Motor neuron (in vitro differentiated cells): ENCODE results near the gene MRPS25. TPM values are rescaled to one million over a fixed set of nuclear protein-coding genes. Genes with fewer than 3 reads are reported as not detected.

Experiments used
- ATAC-seq, 8 experiments: fragments of 200-7000 bp; cut with Tn5 transposase; replicated peaks in 6 of 8; 2 replicates each; pipeline ENCODE4 v1.8.0; 2021; ENCODE audit warnings: mild to moderate bottlenecking in 8 of 8, moderate library complexity in 8 of 8
- H3K27ac ChIP-seq, 2 donors: fragments of 250-450 bp; sonication (Bioruptor Pico); 2 replicates each; pipeline ENCODE4 v1.9.0; 2021; ENCODE audit warnings: antibody characterized with exemption in 2 of 2, mild to moderate bottlenecking in 2 of 2, moderate library complexity in 1 of 2
- H3K4me1 ChIP-seq, 2 donors: fragments of 250-450 bp; sonication (Bioruptor Pico); replicated peaks in 1 of 2; 2 replicates each; pipeline ENCODE4 v1.6.1; 2021; ENCODE audit warnings: antibody characterized with exemption in 2 of 2, mild to moderate bottlenecking in 2 of 2, moderate library complexity in 1 of 2
- H3K4me3 ChIP-seq, 5 donors: fragments of 250-450 bp; sonication (Bioruptor Pico); 2 replicates each; pipeline ENCODE4 v1.9.0; 2021; ENCODE audit warnings: antibody characterized with exemption in 5 of 5, mild to moderate bottlenecking in 5 of 5, moderate library complexity in 4 of 5
- WGBS, 10 experiments: fragments of 450-650 bp; shearing (Covaris generic); methylation state at CpG; one replicate each; pipeline ENCODE4 v1.0.0; 2022; 5-methylcytosine and 5-hydroxymethylcytosine counted together
- in situ Hi-C, 9 experiments: fragments of 400-800 bp; cut with MboI; loops; one replicate each; pipeline ENCODE4 v1.15.0; 2021; ENCODE audit warnings: low sequenced_read_pairs in 9 of 9, low pct_unique_long_range_greater_than_20kb in 2 of 9; ENCODE audit not compliant: unreplicated experiment in 9 of 9
- total RNA-seq, 8 experiments: library from RNA; unstranded; fragments of 300-600 nt; gene quantifications; 2 replicates each; pipeline versions ENCODE4 v1.2.3 to v1.2.4, GENCODE V29; 2022

The MRPS25 gene
- total RNA-seq: 10 to 100 TPM; 25.0 to 99.9 (median 32.3) TPM

DNA sequence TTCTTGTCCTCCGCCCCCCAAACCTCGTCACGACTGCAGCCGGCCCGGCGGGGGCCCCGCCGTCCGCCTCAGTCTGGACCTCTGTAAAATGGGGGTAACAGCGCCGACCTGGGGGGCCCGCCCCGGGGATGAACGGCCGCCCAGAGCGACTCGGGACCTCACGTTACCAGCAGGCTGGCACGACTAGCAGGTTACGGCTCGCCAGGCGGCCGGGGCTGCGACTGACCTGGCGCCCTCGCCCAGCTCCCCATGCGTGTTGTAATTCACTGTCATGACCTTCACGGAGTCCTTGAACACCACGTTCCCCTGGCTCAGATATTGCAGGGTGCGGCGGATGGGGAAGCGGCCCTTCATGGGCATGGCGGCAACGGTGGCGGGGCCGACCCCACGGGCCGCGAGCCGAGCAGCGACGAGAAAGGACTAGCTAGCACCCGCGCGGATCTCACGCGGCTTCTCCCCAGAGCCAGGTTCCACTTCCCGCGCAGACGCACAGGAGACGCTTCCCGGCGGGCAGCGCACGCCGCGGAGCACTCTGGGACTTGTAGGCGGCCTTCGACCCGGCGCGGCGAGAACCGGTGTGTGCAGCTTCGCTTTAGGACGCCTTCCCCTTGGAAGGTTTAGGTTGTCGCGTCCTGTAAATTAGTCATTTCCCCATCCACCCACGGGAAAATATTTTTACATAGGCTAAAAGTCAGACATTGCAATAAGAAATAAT lies at the start of gene MRPS25:
Gene MRPS25, minus strand, starts transcription at position 481 of the 715 bp plus-strand sequence. Its CDS starts 121 bp downstream, at position 360.
- H3K27ac ChIP-seq: peak within 1 kb of the TSS; percentile 65 to 74
- 0 to 4% (median 0%) methylated on average over 1 to 13 of the region's 69 CpGs; no CpG with 5 or more reads in 2 of the 10 experiments for WGBS, 10 experiments
- H3K4me3 ChIP-seq: peak within 1 kb of the TSS; percentile 69 to 91 (median 80)
- in situ Hi-C loops: no loop called here
- H3K4me1 ChIP-seq: peaks cover 9 to 10% of the 10 kb centered on the region in 2 donors
- peak; percentile 92 to 99 (median 98) for ATAC-seq

DNA sequence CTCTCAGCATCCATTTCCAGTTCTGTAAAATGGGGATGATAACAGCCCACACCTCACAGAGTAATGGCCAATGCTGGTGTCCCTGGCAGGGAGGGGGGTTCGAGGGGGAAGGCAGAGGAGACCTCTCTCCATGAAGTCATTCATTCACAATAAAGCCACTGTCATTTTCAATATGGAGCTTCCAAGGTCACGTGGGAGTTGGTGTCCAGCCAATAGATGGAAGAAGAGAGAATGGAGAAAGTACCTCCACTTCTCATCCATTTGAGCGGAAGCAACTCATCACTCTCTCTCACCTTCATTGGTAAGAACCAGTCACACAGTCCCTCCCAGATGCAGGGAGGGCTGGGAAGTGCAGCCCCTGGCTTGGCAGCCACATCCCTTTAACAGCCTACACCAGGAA lies 48.8 kb upstream of the MRPS25 start:
- ATAC-seq: no peak
- WGBS, 10 experiments: 84 to 100% (median 100%) methylated on average over 1 to 3 of the region's 3 CpGs; no CpG with 5 or more reads in 6 of the 10 experiments
- Histone ChIP-seq H3K4me1 (no peaks in the 10 kb centered on the region), H3K4me3 (no peak overlapping the region), H3K27ac (no peak overlapping the region)
- in situ Hi-C loops: loop anchor here in 3 of 9 experiments (25.0 kb wide), 2 partner anchors 98 to 298 kb away; partner anchors contain the start of gene CAPN7 (in 3 of the 3)

DNA sequence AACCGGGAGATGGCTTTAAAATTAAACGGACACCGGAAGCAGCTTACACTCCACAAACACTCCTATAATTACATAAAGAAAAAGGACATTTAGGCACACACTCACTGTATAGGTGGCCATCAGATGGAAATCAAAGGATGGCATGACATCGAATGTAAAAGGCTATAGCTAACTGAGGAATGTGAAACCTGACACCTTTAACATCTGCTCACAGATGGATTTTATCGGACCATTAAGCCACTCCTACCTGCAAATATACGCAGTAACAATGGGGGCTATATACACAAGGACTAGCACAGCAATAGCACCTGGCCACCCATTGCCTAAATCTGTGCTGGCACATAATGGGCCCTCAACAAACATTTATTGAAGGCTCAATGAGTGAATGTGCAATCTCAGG lies 48.4 kb upstream of the MRPS25 start:
- ATAC-seq: peak in 1 of 8 experiments; percentile 33
- Histone ChIP-seq H3K4me1 (no peaks in the 10 kb centered on the region), H3K4me3 (no peak overlapping the region), H3K27ac (no peak overlapping the region)
- in situ Hi-C loops: loop anchor here in 3 of 9 experiments (25.0 kb wide), 2 partner anchors 99 to 299 kb away; partner anchors contain the start of gene CAPN7 (in 3 of the 3)
- WGBS, 10 experiments: 20 to 90% (median 51%) methylated on average over 1 to 6 of the region's 6 CpGs; no CpG with 5 or more reads in 1 of the 10 experiments

DNA sequence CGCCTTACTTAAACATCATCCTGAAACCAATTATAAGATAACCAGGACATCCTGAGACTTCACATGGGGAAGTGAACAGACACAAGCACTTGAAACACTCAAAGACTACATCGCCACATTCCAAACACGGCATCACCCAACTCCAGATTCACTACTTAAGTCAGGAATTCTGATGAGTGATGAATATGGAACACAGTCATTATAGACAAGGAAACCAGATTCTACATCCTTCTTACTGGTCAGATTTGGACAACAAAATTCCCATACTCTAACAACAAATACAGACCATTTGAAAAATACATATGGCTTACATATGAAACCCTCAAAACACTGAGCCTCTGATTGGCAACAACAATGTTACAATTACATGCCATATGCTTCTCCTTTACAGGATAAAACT lies 46.9 kb upstream of the MRPS25 start:
- no peak overlapping the region for H3K4me3 ChIP-seq
- no peak for ATAC-seq
- 30 to 100% (median 61%) methylated on average over 2 to 3 of the region's 3 CpGs; no CpG with 5 or more reads in 5 of the 10 experiments for WGBS, 10 experiments
- in situ Hi-C loops: loop anchor here in 3 of 9 experiments (25.0 kb wide), 2 partner anchors 100 to 300 kb away; partner anchors contain the start of gene CAPN7 (in 3 of the 3)
- H3K4me1 ChIP-seq: no peaks in the 10 kb centered on the region
- no peak overlapping the region for H3K27ac ChIP-seq

DNA sequence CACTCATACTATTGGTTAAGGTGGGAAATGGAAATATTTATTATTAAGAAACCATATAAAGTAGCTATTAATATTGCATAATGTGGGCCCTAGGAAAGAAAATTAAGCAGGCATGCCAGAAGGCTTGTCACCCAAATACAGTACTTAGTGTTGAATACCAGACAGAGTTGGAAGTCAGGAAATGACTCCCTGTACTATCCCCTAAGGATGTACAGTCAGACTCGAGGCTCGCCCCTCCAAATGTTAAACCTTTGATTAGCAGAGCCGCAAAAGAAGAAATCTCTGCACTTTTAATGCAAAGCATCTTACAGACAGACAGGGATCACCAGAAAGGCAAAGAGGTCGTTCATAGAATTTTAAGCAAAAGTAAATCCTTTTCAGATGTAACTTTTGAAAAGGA lies 45.1 kb upstream of the MRPS25 start:
- in situ Hi-C loops: loop anchor here in 3 of 9 experiments (25.0 kb wide), 2 partner anchors 102 to 302 kb away; partner anchors contain the start of gene CAPN7 (in 3 of the 3)
- no peak for ATAC-seq

DNA sequence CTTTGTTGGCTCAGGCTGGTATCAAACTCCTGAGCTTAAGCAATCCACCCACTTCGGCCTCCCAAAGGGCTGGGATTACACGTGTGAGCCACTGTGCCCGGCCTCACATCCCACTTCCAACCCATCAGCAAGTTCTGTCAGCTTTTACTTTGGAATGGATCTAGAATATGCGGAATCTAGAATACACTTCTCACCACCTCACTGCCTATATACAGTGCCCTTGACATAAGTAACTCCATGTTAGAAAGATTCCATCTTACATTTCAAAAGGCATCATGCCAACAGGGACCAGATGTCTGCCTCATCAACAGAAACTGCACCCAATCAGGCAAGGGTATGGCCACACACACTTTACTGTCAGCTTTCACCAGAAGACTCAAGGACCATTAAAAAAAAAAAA lies 43.8 kb upstream of the MRPS25 start:
- H3K4me3 ChIP-seq: no peak overlapping the region
- no peak overlapping the region for H3K27ac ChIP-seq
- ATAC-seq: no peak
- in situ Hi-C loops: loop anchor here in 3 of 9 experiments (25.0 kb wide), 2 partner anchors 103 to 303 kb away; partner anchors contain the start of gene CAPN7 (in 3 of the 3)
- H3K4me1 ChIP-seq: no peaks in the 10 kb centered on the region
- 80 to 100% (median 100%) methylated on average over 1 to 2 of the region's 4 CpGs; no CpG with 5 or more reads in 5 of the 10 experiments for WGBS, 10 experiments

More for the DNA sequence above, 45.1 kb upstream of the MRPS25 start:
- 17 to 100% (median 41%) methylated on average over 1 to 4 of the region's 4 CpGs; no CpG with 5 or more reads in 1 of the 10 experiments for WGBS, 10 experiments
- Histone ChIP-seq H3K4me3 (no peak overlapping the region), H3K27ac (no peak overlapping the region), H3K4me1 (no peaks in the 10 kb centered on the region)

DNA sequence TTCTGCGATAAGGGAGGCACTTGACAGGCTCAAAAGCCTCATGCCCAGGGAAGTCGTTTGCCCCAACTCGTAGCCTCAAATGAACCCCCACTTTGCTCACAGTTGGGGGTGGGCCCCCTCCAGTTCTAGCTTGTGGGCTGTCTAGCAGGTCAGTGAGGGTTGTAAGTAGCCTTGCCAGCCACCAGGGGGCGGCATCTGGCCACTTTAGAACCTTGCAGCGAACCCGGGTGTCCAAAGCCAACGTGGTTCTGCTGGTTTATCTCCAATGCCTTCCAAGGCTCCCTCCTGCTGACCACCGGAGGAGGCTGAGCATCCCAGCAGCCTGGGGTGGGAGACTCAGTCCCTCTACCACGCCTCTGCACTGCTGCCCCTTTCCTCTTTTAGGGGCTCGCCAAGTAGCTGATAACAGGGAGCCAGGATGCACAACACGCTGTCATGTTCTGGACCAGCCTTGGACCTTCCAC lies 43.0 kb upstream of the MRPS25 start:
- H3K4me3 ChIP-seq: no peak overlapping the region
- peak; percentile 87 to 99 (median 93) for ATAC-seq
- WGBS, 10 experiments: 0 to 100% (median 4%) methylated on average over 1 to 8 of the region's 11 CpGs; no CpG with 5 or more reads in 2 of the 10 experiments

DNA sequence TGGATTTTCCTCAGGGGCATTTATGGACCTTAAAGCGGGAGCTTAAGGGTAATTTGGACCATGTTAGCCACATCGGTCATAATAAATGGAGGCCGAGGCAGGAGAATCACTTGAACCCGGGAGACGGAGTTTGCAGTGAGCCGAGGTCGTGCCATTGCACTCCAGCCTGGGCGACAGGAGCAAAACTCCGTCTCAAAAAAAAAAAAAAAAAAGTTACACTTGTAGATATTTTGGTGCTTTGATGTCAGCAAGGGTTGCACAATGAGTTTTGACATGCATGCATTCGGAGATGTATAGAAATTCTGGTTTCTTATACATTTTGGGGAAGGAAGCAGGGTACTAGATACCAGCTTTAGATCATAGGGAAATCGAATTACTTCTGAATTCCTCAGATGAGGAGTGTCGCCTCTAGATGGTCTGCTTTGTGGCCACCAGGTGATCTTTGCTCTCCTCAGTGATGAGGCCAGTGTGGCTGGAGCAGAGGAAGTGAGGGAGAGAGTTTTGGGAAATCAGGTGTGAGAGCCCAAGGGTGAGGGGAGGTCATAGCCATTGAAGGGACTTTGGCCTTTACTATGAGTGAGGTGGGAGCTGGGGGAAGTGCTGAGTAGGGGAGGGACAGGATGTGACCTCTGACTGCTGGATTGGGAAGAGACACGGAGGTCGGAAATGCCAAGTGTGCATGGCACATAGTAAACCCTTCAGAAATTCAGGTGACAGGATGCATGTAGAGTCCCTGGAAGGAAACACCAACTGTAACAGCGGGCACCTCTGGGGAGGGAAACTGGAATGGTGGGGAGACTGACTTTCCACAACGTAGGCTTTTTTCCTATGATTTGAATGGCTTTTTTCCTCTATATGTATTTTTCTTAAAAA lies 42.2 kb upstream of the MRPS25 start:
- Histone ChIP-seq H3K4me1 (no peaks in the 10 kb centered on the region), H3K4me3 (no peak overlapping the region), H3K27ac (no peak overlapping the region)
- 47 to 100% (median 75%) methylated on average over 1 to 12 of the region's 16 CpGs for WGBS, 10 experiments
- no peak for ATAC-seq
- in situ Hi-C loops: loop anchor here in 3 of 9 experiments (25.0 kb wide), 2 partner anchors 105 to 305 kb away; partner anchors contain the start of gene CAPN7 (in 3 of the 3)

More for the DNA sequence above, 43.0 kb upstream of the MRPS25 start:
- in situ Hi-C loops: loop anchor here in 3 of 9 experiments (25.0 kb wide), 2 partner anchors 104 to 304 kb away; partner anchors contain the start of gene CAPN7 (in 3 of the 3)
- no peaks in the 10 kb centered on the region for H3K4me1 ChIP-seq
- no peak overlapping the region for H3K27ac ChIP-seq

DNA sequence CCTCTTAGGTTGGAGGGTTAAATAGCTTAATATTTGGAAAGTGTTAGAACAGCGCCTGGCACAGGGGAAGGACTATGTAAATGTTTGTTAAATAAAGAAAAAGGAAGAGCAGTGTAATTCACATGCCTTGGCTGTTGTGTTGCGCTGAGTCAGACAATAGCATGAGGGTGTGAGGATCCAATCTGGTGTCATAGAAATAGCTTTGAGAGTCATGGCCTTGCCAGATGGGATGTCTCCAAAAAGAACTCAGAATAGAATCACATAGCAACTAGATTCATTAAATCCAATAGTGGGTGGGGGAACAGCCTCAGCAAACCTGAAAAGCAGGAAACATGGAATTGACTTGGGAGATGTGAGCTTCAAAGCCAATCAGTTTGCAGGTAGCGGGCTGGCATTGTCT lies 37.7 kb upstream of the MRPS25 start:
- in situ Hi-C loops: loop anchor here in 3 of 9 experiments (25.0 kb wide), 2 partner anchors 109 to 309 kb away; partner anchors contain the start of gene CAPN7 (in 3 of the 3)
- ATAC-seq: peak in 3 of 8 experiments; percentile 4 to 41 (median 37)
- WGBS, 10 experiments: 0 to 84% (median 69%) methylated on average over 1 to 3 of the region's 3 CpGs; no CpG with 5 or more reads in 1 of the 10 experiments

DNA sequence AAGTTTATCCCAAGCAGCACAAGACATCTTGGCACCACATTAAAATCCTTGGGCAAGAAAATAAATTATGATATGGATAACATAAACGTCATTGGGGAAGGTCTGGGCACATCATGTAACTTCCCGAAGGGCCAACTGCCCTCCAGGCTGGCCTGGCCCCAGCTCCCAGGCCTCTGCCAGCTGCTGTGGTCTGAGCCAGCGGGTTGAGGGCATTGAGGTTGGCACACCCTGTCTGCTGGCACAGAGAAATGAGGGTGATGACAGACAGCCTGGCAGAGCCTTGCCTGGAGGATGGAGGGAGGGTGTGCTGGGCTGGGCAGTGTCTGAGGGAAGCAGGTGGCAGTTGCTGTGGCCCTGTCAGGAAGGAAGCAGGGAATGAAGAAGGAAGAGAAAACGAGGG lies 37.1 kb upstream of the MRPS25 start:
- 0 to 100% (median 18%) methylated on average over 1 to 4 of the region's 4 CpGs; no CpG with 5 or more reads in 2 of the 10 experiments for WGBS, 10 experiments
- in situ Hi-C loops: loop anchor here in 3 of 9 experiments (25.0 kb wide), 2 partner anchors 110 to 310 kb away; partner anchors contain the start of gene CAPN7 (in 3 of the 3)
- Histone ChIP-seq H3K4me1 (peaks cover 7 to 11% of the 10 kb centered on the region in 2 donors), H3K4me3 (no peak overlapping the region), H3K27ac (no peak overlapping the region)
- no peak for ATAC-seq

More for the DNA sequence above, 37.7 kb upstream of the MRPS25 start:
- no peak overlapping the region for H3K4me3 ChIP-seq
- H3K4me1 ChIP-seq: peaks cover 2 to 7% of the 10 kb centered on the region in 2 donors
- H3K27ac ChIP-seq: no peak overlapping the region

DNA sequence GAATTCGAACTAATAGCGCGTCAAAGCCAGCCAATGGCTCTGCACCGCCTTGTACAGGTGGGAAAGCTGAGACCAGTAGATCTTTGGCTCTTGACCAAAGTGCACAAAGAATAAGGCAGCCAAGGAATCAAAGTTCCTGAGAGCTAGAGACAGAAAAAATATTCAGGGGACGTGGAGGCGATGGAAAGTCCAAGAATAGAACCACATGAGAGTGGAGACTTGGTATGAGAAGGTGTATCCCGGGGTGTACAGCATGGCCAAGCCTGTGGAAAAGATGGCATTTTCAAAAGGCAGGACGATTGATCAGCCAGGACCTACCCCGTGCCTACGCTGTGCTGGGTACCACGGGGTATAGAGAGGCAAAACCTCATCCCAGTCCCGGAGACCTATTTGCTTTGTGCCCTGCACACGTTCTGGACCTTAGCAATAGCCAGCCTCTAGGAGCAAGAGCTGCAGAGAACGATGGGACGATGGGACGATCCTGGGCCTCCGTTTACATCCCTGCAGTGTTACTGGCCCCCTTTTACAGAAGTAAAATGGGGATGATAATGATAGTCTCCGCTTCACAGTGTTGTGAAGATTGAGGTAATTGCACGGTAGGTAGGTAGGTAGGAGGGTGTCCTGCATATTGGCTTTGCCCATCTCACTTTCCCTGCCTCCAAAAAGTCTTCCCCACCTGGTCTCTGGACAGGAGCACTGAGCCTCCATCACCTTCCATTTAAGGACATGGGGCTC lies 34.4 kb upstream of the MRPS25 start:
- peaks cover 7 to 11% of the 10 kb centered on the region in 2 donors for H3K4me1 ChIP-seq
- H3K4me3 ChIP-seq: peak overlapping the region; percentile 67 to 96 (median 95)
- ATAC-seq: peak; percentile 4 to 61 (median 52)
- in situ Hi-C loops: loop anchor here in 3 of 9 experiments (25.0 kb wide), 2 partner anchors 113 to 313 kb away; partner anchors contain the start of gene CAPN7 (in 3 of the 3)
- 0 to 80% (median 4%) methylated on average over 2 to 9 of the region's 19 CpGs; no CpG with 5 or more reads in 2 of the 10 experiments for WGBS, 10 experiments
- peak overlapping the region; percentile 59 to 90 for H3K27ac ChIP-seq
